GM23248 (cell line): ENCODE results near the gene ANKMY2.

Experiments used
- EZH2 ChIP-seq: fragments of 200-600 bp; sonication (generic); IDR thresholded peaks from 2 replicates; pipeline ENCODE4 v1.6.1; 2018; ENCODE audit warnings: antibody characterized with exemption, mild to moderate bottlenecking; ENCODE audit not compliant: insufficient read depth, poor library complexity, severe bottlenecking
- EZH2phosphoT487 ChIP-seq: fragments of 200-600 bp; sonication (generic); IDR thresholded peaks from 2 replicates; pipeline ENCODE4 v1.6.1; 2018; ENCODE audit warnings: antibody characterized with exemption, moderate library complexity, mild to moderate bottlenecking, low read depth; ENCODE audit not compliant: insufficient read depth

GRCh38 chr7:16594676-16595075, 50.9 kb downstream of the ANKMY2 start:
- TF ChIP-seq EZH2: no peak
- no peak for TF ChIP-seq EZH2phosphoT487
